Left cardiac atrium (tissue), 4 donors: ENCODE data around the gene VPS72. TPM values are rescaled to one million over a fixed set of nuclear protein-coding genes. Genes with fewer than 3 reads are reported as not detected.

Source experiments
- ATAC-seq, 2 donors: fragments of 200-7000 bp; cut with Tn5 transposase; one replicate each; pipeline ENCODE4 v1.9.1; 2020; ENCODE audit warnings: mild to moderate bottlenecking in 2 of 2, moderate library complexity in 2 of 2
- DNase-seq: peaks from one replicate; pipeline ENCODE4 v3.0.0-alpha.2; 2020
- intact Hi-C, 2 donors: fragments of 100-400 bp; cut with DNase I; formaldehyde crosslinking; loops; one replicate each; pipeline versions ENCODE4 v1.14.1 to v1.15.1; 2022 to 2023
- total RNA-seq, 2 donors: library from RNA; stranded (reverse); fragmentation: NEBNext Ultra II Directional; extraction: Animal tissue kit (Norgen Biotek cat#: 25700); gene quantifications; one replicate each; pipeline ENCODE4 v1.2.1, GENCODE V29; 2021
- donor health status: DM: no; HTN: yes; CAD: no.
- donor health status: DM: no; HTN: yes; CAD: no; lungs with severe emphysema.
- donor health status: DM: yes; HTN: yes; CAD: no.
- donor health status: Dilated cardiomyopathy.

The VPS72 gene
- total RNA-seq, 2 donors from 2014 or later = 38.3 to 48.4 TPM

- DNase-seq (peak; percentile 46), ATAC-seq (peak; percentile 54 to 65)
- intact Hi-C loops = no loop called here
These were observed 58.2 kb downstream of the VPS72 start for GRCh38 chr1:151131701-151132334.

- DNase-seq = peak; percentile 88
- ATAC-seq = peak; percentile 94 to 95
- intact Hi-C loops = no loop called here
These were observed 58.9 kb downstream of the VPS72 start for GRCh38 chr1:151130987-151131586.

GRCh38 chr1:151128800-151129199 lies 61.2 kb downstream of the VPS72 start:
- ATAC-seq (no peak), DNase-seq (no peak)
- intact Hi-C loops = no loop called here

Other genes starting within 250 kb of the VPS72 start
- gene CERS2, start 215.4 kb downstream of the VPS72 start, total RNA-seq = 100 to 1,000 TPM in 1 of 2 donors, 10 to 100 TPM in 1; 72.0 to 105 TPM
- gene ANXA9, start 207.9 kb downstream of the VPS72 start, total RNA-seq = under 1 TPM; 0.15 to 0.44 TPM
- gene MINDY1, start 183.3 kb downstream of the VPS72 start, total RNA-seq = 10 to 100 TPM; 32.2 to 36.2 TPM
- gene PRUNE1, start 181.7 kb downstream of the VPS72 start, total RNA-seq = 10 to 100 TPM; 33.1 to 36.6 TPM
- under 1 TPM; 0.15 to 0.16 TPM for gene BNIPL, start 153.6 kb downstream of the VPS72 start, total RNA-seq
- gene C1orf56, start 142.4 kb downstream of the VPS72 start, total RNA-seq = 1 to 10 TPM; 4.8 to 6.5 TPM
- 10 to 100 TPM; 36.5 to 55.3 TPM for gene CDC42SE1, start 130.6 kb downstream of the VPS72 start, total RNA-seq
- gene MLLT11, start 129.8 kb downstream of the VPS72 start, total RNA-seq = 1 to 10 TPM; 2.0 to 2.7 TPM
- 10 to 100 TPM; 13.4 to 15.6 TPM for gene GABPB2, start 119.4 kb downstream of the VPS72 start, total RNA-seq
- gene SEMA6C, start 43.6 kb downstream of the VPS72 start, total RNA-seq = 10 to 100 TPM; 23.6 to 37.0 TPM
- gene TNFAIP8L2, start 33.5 kb downstream of the VPS72 start, total RNA-seq = 1 to 10 TPM; 2.1 to 5.3 TPM
- gene LYSMD1, start 24.3 kb downstream of the VPS72 start, total RNA-seq = 10 to 100 TPM in 1 of 2 donors, 1 to 10 TPM in 1; 9.7 to 10.3 TPM
- 10 to 100 TPM; 19.4 to 20.9 TPM for gene SCNM1, start 24.1 kb downstream of the VPS72 start, total RNA-seq
- gene TMOD4, start 14.2 kb downstream of the VPS72 start, total RNA-seq = not detected
- gene PIP5K1A, start 8.4 kb upstream of the VPS72 start, total RNA-seq = 10 to 100 TPM; 34.7 to 46.9 TPM
- gene PSMD4, start 64.5 kb upstream of the VPS72 start, total RNA-seq = 100 to 1,000 TPM; 134 to 136 TPM
- gene ZNF687, start 92.1 kb upstream of the VPS72 start, total RNA-seq = 10 to 100 TPM; 12.8 to 15.6 TPM
- 10 to 100 TPM; 46.3 to 49.4 TPM for gene PI4KB, start 137.2 kb upstream of the VPS72 start, total RNA-seq
- 10 to 100 TPM; 23.1 to 23.8 TPM for gene RFX5, start 157.1 kb upstream of the VPS72 start, total RNA-seq
- 10 to 100 TPM; 30.6 to 82.2 TPM for gene SELENBP1, start 182.5 kb upstream of the VPS72 start, total RNA-seq
- 100 to 1,000 TPM; 163 to 197 TPM for gene PSMB4, start 209.4 kb upstream of the VPS72 start, total RNA-seq